ENCODE measurements around the gene UBE2E2. TPM values are rescaled to one million over a fixed set of nuclear protein-coding genes. Genes with fewer than 3 reads are reported as not detected.
A peak's percentile ranks its signal among the peaks of the same experiment; 100 is the strongest.

UBE2E2 gene
- total RNA-seq, 1 experiment from 2014 or later: 38.6 TPM

DNA sequence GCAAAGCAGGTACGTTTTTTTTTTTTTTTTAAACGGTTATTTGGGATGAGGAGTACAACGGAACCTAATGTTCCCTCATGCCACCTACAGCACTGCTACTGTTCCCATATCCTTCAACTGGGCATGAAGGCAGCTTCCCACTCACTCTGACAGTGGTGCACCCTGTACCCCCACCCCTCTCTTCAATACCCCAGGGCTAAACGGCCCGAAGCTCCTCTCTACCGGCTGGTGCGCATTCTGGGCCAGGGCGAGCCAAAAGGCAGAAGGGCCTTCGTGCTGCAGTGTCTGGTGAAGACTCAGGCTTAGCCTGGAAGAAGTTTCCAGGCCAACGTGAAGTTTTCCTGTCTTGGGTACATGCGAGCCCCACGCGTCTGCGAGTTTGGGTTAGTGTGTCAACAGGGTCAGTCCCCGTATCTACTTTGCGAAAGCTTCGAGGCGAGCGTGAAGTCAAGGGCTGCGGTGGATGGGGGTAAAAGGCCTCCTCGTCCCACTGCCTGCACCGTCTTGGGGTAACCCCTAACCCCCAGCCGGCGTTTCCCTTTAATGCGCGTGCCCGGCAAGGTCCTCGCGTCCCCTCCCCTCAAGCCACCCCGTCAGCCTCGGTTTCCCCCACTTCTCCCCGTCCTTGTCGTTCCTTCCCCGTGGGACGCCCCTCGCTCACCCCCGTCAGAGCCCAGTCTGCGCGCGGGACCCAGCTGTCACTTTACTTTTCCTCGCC, 765 bp upstream of the UBE2E2 start:
- no peak overlapping the region for H2BK15ac ChIP-seq (ENCODE audit: low read depth, low read length)
- H3K4ac ChIP-seq (ENCODE audit: low read depth, low read length): no peak overlapping the region
- H3K4me1 ChIP-seq (ENCODE audit: insufficient read depth, low read length): no peaks in the 10 kb centered on the region
- H2AFZ ChIP-seq (ENCODE audit: low read length): peak overlapping the region; percentile 26
- H3K9me3 ChIP-seq (ENCODE audit: control insufficient read depth, low read depth, low read length): no peaks in the 10 kb centered on the region
- H3K14ac ChIP-seq (ENCODE audit: insufficient read depth, low read length): no peak overlapping the region
- no peak for DNase-seq
- no peaks in the 10 kb centered on the region for H4K20me1 ChIP-seq (ENCODE audit: control insufficient read depth, insufficient read depth, insufficient read length)
- WGBS (ENCODE audit: extremely low coverage, insufficient read length, low lambda C conversion rate): no CpG with 5 or more reads among the region's 41 CpGs
- H3K79me1 ChIP-seq (ENCODE audit: insufficient read depth, low read depth, low read length, poor library complexity, severe bottlenecking): peaks cover under 1% of the 10 kb centered on the region
- no peak overlapping the region for H2BK120ac ChIP-seq (ENCODE audit: low read depth, low read length, poor library complexity, severe bottlenecking)
- no peaks in the 10 kb centered on the region for H3K79me2 ChIP-seq (ENCODE audit: insufficient read depth, low read length)
- H3K9me3 Mint-ChIP-seq: no peaks in the 10 kb centered on the region; a peak in 1 of 5 replicates
- H3K27ac Mint-ChIP-seq: peak overlapping the region in 1 of 3 experiments; percentile 76; a peak in 1 of 7 replicates
- no peak overlapping the region for H3K56ac ChIP-seq (ENCODE audit: insufficient read length, low read depth, low read length)
- H3K23ac ChIP-seq (ENCODE audit: insufficient read length, low read depth, low read length): no peak overlapping the region
- no peak overlapping the region for H2BK5ac ChIP-seq (ENCODE audit: insufficient read length, low read length)
- peaks cover 23 to 36% of the 10 kb centered on the region in 2 experiments for H3K4me1 Mint-ChIP-seq
- no peak overlapping the region for H3T11ph ChIP-seq (ENCODE audit: low read length)
- no peak overlapping the region for H2BK12ac ChIP-seq (ENCODE audit: insufficient read length, low read depth, low read length)
- H3K36me3 Mint-ChIP-seq (ENCODE audit: insufficient read depth in 1 of 3, low read depth in 3 of 3): no peaks in the 10 kb centered on the region
- H3K23me2 ChIP-seq (ENCODE audit: insufficient read length, low read depth, low read length, poor library complexity, severe bottlenecking): peaks cover 19% of the 10 kb centered on the region
- H4K5ac ChIP-seq (ENCODE audit: insufficient read length, low read depth, low read length): no peak overlapping the region
- H3K4me3 Mint-ChIP-seq: peak overlapping the region; percentile 85 to 87
- no peak overlapping the region for H4K8ac ChIP-seq (replicated peaks; ENCODE audit: insufficient read length, low read depth, low read length)
- no peak overlapping the region for H4K91ac ChIP-seq (ENCODE audit: insufficient read length, low read depth, low read length)
- TF ChIP-seq, protein P1, sequence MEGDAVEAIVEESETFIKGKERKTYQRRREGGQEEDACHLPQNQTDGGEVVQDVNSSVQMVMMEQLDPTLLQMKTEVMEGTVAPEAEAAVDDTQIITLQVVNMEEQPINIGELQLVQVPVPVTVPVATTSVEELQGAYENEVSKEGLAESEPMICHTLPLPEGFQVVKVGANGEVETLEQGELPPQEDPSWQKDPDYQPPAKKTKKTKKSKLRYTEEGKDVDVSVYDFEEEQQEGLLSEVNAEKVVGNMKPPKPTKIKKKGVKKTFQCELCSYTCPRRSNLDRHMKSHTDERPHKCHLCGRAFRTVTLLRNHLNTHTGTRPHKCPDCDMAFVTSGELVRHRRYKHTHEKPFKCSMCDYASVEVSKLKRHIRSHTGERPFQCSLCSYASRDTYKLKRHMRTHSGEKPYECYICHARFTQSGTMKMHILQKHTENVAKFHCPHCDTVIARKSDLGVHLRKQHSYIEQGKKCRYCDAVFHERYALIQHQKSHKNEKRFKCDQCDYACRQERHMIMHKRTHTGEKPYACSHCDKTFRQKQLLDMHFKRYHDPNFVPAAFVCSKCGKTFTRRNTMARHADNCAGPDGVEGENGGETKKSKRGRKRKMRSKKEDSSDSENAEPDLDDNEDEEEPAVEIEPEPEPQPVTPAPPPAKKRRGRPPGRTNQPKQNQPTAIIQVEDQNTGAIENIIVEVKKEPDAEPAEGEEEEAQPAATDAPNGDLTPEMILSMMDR (conservative IDR thresholded peaks at IDR 0.05): no peak
- no peak overlapping the region for H3K27ac ChIP-seq (ENCODE audit: insufficient read length, low read depth, low read length)
- H3K9ac ChIP-seq (ENCODE audit: extremely low read depth, insufficient read length, low read length): peak overlapping the region; percentile 45
- no peak overlapping the region for H2BK20ac ChIP-seq (ENCODE audit: low read depth, low read length, poor library complexity, severe bottlenecking)
- no peak overlapping the region for H3K18ac ChIP-seq (ENCODE audit: insufficient read length, low read depth, low read length)
- peak overlapping the region; percentile 78 for H3K4me2 ChIP-seq (ENCODE audit: insufficient read depth, insufficient read length, low read length)
- no peaks in the 10 kb centered on the region; the same call in 1 of the 2 replicates for H3K27me3 ChIP-seq (ENCODE audit: insufficient read depth, low read length)
- H2AK5ac ChIP-seq (ENCODE audit: insufficient read length, low read length): no peak overlapping the region
- H3K27me3 Mint-ChIP-seq (ENCODE audit: low read depth): peaks cover 29% of the 10 kb centered on the region

Data from H9 (cell line).